GM19239 (cell line): ENCODE results near the gene CEACAM20.
"Not testable (repeated sequence)": the region's sequence is repeated elsewhere in the genome, so short reads cannot be mapped to it uniquely, and the experiment has no call there.

Experiments used
- DNase-seq: peaks from one replicate; pipeline ENCODE4 v3.0.0; 2011; ENCODE audit warnings: low spot score; ENCODE audit not compliant: insufficient read length
- FAIRE-seq: peaks from 2 replicates; lab custom pipeline; 2011; peaks lifted over from hg19 to GRCh38; lab: Jason Lieb, UNC

Gene CEACAM20

DNA sequence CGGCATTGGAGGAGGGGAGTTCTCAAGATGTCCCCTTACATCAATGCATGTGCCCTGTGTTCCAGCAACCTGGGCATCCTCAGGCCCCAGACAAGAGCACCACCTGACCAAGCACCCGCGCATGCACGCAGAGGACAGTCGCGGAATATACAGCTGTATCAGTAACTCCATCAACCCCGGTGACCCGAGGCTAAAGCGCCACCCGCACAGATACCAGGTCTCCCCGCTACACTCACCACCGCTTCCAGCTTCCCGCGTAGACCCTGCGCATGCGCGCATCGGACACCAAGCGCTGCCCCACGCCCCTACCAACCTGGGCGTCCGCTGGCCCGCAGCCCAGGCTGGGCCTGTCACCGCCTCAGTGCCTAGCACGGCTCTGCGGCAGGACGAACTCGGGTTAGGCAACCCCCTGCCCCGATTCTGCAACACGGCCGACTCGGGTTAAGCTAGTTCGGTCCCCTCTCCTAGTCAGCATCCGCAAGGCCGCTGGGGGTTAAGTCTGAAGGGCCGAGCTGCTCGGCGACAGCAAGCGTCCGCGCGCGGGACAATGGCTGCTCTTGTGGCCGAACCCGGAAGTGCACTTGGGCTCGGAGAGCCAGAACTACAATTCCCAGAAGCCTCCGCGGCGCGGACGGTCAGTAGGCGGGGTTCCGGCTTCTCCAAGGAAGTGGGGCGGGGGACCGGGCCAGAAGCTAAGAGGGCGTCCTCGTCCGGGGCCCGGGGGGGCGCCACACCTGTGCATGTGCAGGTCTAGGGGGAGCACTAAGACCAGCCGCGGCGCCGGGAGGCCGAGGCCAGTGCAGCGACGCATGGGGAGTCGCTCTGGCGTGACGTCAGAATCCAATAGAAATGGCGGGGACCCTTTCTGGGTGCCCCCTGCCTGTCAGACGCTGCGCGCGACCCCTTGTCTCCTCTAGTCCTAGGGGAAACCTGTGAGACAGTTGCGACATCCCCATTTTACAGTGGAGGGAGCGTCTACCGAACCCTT, 29.2 kb downstream of the CEACAM20 start, which contains the start of gene ZNF180:
Gene ZNF180 (minus strand): TSS at position 561 of the 988 bp plus-strand sequence. CDS start 3,188 bp downstream, outside the sequence.
- peak; percentile 95 for FAIRE-seq
- peak; percentile 94 for DNase-seq

DNA sequence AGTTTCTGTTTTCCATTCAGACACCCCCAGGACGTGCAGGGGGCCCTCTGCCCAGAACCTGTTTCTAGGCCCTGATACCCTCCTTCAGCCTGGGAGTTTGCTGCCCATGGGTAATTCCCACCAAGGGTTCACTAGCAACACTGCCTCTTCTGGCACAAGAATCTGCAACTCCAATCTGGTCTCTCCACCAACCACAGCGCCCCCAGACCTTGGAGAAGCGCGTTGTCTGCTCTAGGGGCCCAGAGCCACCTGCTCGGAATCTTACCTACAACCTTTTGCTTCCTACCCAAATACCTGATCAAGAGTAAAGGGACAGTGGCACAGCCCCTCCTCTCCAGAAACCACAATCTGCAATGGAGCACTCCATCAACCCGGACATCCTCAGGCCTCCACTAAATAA, 29.9 kb downstream of the CEACAM20 start:
- FAIRE-seq (no peak), DNase-seq (no peak)

DNA sequence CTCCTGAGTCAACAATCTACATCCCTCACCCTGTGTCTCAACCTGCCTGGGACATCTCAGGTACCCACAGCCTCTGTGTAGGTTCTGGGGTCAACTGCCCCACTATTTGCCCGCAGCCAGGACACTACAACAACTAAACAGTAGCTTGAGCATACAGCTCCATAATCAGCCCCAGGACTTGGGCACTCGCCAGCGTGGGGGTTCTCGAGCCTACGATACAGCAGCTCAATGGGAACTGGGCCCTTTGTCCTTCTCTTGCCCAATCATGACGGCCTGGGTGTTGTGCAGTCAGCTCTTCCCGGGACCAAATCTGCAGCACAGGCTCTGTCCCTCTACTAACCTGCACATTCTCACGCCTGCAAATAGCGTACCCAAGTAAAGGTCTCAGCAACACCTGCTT, 30.5 kb downstream of the CEACAM20 start:
- DNase-seq: no peak
- no peak for FAIRE-seq

DNA sequence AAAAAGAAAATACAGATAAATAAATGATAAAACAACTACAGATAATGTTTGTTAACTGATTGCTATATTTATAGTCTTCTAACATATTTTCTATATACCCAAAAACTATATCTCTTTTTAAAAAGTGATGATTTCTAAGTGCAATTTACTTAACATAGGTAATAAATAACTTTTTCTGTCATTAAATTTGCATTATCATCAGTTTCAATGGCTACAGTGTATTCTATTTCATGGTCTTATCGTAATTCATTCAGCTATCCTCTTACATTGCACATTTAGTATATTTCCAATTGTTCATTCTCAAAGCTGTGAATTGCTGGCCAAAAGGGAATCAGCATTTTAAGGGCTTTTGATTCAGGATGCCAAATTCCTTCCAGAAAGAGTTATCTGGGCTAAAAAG, 32.8 kb downstream of the CEACAM20 start:
- FAIRE-seq (no peak), DNase-seq (no peak)

DNA sequence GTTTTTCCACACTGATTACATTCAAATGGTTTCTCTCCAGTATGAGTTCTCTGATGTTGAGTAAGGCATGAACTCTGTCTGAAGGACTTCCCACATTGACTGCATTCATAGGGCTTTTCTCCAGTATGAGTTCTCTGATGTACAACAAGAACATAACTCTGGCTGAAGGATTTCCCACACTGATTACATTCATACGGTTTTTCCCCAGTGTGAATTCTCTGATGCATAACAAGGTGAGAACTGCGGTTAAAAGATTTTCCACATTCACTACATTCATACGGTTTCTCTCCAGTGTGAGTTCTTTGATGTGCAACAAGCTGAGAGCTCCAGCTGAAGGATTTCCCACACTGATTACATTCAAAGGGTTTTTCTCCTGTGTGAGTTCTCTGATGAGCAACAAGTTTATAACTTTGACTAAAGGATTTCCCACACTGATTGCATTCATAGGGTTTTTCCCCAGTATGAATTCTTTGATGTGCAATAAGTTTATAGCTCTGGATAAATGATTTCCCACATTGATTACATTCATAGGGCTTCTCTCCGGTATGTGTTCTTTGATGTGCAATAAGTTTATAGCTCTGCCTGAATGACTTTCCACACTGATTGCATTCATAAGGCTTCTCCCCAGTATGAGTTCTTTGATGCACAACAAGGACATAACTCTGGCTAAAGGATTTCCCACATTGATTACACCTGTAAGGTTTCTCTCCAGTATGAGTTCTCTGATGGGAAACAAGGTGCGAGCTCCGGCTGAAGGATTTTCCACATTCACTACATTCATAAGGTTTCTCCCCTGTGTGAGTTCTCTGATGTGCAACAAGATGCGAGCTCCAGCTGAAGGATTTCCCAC, 52.7 kb downstream of the CEACAM20 start:
- no peak for FAIRE-seq
- no peak for DNase-seq

DNA sequence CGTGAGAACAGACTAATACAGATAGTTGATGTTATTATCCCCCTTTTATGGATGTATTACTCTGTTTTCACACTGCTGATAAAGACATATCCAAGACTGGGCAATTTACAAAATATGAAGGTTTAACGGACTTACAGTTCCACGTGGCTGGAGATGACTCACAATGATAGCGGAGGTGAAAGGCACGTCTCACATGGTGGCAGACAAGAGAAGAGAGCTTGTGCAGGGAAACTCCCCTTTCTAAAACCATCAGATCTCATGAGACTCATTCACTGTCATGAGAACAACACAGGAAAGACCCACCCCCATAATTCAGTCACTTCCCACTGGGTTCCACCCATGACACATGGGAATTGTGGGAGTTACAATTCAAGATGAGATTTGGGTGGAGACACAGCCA, 60.7 kb downstream of the CEACAM20 start:
- FAIRE-seq, DNase-seq: not testable (repeated sequence)

DNA sequence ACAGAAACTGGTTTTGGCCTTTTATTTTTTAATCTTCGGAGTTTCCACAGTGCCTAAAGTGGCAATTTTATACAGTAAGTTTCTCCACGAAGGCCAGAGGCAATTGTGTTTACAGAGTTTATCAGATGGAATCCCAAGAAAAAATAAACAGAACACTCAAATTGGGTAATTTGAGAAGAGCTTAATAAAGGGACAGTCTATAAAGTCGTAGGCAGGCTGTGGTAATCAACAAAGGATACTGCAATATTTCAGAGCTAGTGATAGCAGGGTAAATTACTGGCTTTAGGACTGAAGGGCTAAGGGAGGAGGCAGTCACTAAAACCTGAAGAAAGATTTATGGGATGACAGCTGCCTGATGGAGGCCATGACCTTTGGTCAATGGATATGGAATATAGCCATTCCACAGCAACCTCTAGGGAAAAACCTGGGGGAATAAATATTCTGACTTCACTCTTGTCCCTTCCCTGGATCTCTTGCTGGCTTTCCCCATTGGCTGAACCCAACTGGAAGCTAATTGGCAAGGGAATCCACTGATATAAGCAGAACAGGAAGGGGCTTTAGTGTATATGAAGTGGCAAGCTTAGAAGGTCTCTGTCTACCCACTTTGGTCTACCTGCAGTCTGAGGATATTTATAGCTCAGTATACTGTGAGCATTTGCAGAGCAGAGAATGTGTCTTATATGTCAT, 66.7 kb downstream of the CEACAM20 start:
- not testable (repeated sequence) for FAIRE-seq, DNase-seq
